Measurements from ENCODE around the gene AKAIN1. TPM values are rescaled to one million over a fixed set of nuclear protein-coding genes. Genes with fewer than 3 reads are reported as not detected.

Gene AKAIN1
- total RNA-seq, 1 experiment from 2014 or later, result not detected

DNA sequence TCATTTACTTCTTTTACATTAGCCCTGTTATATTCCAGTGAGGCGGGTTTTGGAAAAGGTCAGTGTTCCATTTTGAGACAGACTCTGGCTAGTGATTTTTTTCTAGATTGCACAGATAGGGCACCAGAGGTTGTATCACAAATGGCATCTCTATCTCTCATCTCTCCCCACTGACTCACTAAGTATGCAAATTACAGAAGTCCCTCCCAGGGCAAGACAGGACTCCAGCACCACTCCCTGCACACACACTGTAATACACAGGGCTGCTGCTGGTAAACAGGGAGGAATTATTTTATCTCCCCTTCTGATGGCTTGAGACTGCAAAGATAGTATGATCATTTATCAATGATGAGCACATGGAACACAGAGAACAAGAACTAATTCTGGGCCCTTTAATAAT, 46.2 kb downstream of the AKAIN1 start:
- intact Hi-C loops (cut with micrococcal nuclease), result no loop called here
- Histone ChIP-seq H3K27ac (ENCODE audit: low read depth, low read length) (no peak overlapping the region), H3K4me1 (ENCODE audit: control insufficient read depth in 1 of 2, insufficient read depth in 2 of 2, low read length in 2 of 2) (no peaks in the 10 kb centered on the region), H3K4me2 (ENCODE audit: low read length) (no peak overlapping the region), H3K79me2 (ENCODE audit: insufficient read depth, low read length) (no peaks in the 10 kb centered on the region), H3K36me3 (ENCODE audit: control insufficient read depth in 1 of 2, insufficient read depth in 2 of 2, low read length in 2 of 2) (no peaks in the 10 kb centered on the region), H3K27me3 (ENCODE audit: insufficient read depth, low read length) (no peaks in the 10 kb centered on the region), H3K9me2 (ENCODE audit: insufficient read depth) (no peaks in the 10 kb centered on the region), H3K9ac (ENCODE audit: low read length) (no peak overlapping the region), H2AFZ (ENCODE audit: low read depth, low read length, poor library complexity, severe bottlenecking) (no peak overlapping the region), H3K9me3 (ENCODE audit: control insufficient read depth in 1 of 2, insufficient read depth in 1 of 2, low read depth in 1 of 2, low read length in 2 of 2) (peaks cover 8 to 10% of the 10 kb centered on the region in 2 experiments; a peak in 2 of 4 replicates), H4K20me1 (ENCODE audit: insufficient read depth) (no peaks in the 10 kb centered on the region), H3K4me3 (replicated peaks in 1 of 2; ENCODE audit: low read depth in 1 of 2, low read length in 2 of 2) (no peak overlapping the region)
- POLR2A ChIA-PET, result no interaction called here
- RAD21 ChIA-PET (ENCODE audit: low non-redundant PET in 1 of 2, low total read pairs in 2 of 2, uncharacterized antibody in 2 of 2, unreplicated experiment in 2 of 2), result no interaction called here
- TF ChIP-seq YY1 (IDR thresholded peaks at IDR 0.05; ENCODE audit: extremely low read depth, insufficient replicate concordance, low read depth, low read length) (no peak), CEBPB (IDR thresholded peaks at IDR 0.05; ENCODE audit: low read depth) (no peak), ZFX (IDR thresholded peaks at IDR 0.05) (no peak), POLR2A (IDR thresholded peaks at IDR 0.05; ENCODE audit: borderline replicate concordance, extremely low read depth, insufficient read depth, insufficient read length) (no peak), ELF1 (IDR thresholded peaks at IDR 0.05; ENCODE audit: borderline replicate concordance, low read depth) (no peak), SRF (IDR thresholded peaks at IDR 0.05; ENCODE audit: low read depth) (no peak), POLR2AphosphoS5 (IDR thresholded peaks at IDR 0.05; ENCODE audit: low read depth, low read length) (no peak), EZH2 (IDR thresholded peaks at IDR 0.05) (no peak), EZH2phosphoT487 (IDR thresholded peaks at IDR 0.05; ENCODE audit: borderline replicate concordance) (no peak), JUND (IDR thresholded peaks at IDR 0.05) (no peak), TCF7L2 (IDR thresholded peaks at IDR 0.05; ENCODE audit: borderline replicate concordance, extremely low read depth, insufficient read depth, insufficient read length) (no peak), SP1 (IDR thresholded peaks at IDR 0.05; ENCODE audit: low read depth) (no peak)
- TF ChIP-seq, protein P1, sequence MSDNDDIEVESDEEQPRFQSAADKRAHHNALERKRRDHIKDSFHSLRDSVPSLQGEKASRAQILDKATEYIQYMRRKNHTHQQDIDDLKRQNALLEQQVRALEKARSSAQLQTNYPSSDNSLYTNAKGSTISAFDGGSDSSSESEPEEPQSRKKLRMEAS (IDR thresholded peaks at IDR 0.05), result no peak
- TF ChIP-seq, protein P2, sequence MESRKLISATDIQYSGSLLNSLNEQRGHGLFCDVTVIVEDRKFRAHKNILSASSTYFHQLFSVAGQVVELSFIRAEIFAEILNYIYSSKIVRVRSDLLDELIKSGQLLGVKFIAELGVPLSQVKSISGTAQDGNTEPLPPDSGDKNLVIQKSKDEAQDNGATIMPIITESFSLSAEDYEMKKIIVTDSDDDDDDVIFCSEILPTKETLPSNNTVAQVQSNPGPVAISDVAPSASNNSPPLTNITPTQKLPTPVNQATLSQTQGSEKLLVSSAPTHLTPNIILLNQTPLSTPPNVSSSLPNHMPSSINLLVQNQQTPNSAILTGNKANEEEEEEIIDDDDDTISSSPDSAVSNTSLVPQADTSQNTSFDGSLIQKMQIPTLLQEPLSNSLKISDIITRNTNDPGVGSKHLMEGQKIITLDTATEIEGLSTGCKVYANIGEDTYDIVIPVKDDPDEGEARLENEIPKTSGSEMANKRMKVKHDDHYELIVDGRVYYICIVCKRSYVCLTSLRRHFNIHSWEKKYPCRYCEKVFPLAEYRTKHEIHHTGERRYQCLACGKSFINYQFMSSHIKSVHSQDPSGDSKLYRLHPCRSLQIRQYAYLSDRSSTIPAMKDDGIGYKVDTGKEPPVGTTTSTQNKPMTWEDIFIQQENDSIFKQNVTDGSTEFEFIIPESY (IDR thresholded peaks at IDR 0.05; ENCODE audit: extremely low read depth, insufficient replicate concordance, low read length), result no peak
- TF ChIP-seq, protein P3, sequence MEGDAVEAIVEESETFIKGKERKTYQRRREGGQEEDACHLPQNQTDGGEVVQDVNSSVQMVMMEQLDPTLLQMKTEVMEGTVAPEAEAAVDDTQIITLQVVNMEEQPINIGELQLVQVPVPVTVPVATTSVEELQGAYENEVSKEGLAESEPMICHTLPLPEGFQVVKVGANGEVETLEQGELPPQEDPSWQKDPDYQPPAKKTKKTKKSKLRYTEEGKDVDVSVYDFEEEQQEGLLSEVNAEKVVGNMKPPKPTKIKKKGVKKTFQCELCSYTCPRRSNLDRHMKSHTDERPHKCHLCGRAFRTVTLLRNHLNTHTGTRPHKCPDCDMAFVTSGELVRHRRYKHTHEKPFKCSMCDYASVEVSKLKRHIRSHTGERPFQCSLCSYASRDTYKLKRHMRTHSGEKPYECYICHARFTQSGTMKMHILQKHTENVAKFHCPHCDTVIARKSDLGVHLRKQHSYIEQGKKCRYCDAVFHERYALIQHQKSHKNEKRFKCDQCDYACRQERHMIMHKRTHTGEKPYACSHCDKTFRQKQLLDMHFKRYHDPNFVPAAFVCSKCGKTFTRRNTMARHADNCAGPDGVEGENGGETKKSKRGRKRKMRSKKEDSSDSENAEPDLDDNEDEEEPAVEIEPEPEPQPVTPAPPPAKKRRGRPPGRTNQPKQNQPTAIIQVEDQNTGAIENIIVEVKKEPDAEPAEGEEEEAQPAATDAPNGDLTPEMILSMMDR (IDR thresholded peaks at IDR 0.05 in 2 of 3, conservative IDR thresholded peaks at IDR 0.05 in 1 of 3; ENCODE audit: borderline replicate concordance in 1 of 3, insufficient read depth in 1 of 3, low read depth in 2 of 3, low read length in 2 of 3), result no peak
- TF ChIP-seq, protein P4, sequence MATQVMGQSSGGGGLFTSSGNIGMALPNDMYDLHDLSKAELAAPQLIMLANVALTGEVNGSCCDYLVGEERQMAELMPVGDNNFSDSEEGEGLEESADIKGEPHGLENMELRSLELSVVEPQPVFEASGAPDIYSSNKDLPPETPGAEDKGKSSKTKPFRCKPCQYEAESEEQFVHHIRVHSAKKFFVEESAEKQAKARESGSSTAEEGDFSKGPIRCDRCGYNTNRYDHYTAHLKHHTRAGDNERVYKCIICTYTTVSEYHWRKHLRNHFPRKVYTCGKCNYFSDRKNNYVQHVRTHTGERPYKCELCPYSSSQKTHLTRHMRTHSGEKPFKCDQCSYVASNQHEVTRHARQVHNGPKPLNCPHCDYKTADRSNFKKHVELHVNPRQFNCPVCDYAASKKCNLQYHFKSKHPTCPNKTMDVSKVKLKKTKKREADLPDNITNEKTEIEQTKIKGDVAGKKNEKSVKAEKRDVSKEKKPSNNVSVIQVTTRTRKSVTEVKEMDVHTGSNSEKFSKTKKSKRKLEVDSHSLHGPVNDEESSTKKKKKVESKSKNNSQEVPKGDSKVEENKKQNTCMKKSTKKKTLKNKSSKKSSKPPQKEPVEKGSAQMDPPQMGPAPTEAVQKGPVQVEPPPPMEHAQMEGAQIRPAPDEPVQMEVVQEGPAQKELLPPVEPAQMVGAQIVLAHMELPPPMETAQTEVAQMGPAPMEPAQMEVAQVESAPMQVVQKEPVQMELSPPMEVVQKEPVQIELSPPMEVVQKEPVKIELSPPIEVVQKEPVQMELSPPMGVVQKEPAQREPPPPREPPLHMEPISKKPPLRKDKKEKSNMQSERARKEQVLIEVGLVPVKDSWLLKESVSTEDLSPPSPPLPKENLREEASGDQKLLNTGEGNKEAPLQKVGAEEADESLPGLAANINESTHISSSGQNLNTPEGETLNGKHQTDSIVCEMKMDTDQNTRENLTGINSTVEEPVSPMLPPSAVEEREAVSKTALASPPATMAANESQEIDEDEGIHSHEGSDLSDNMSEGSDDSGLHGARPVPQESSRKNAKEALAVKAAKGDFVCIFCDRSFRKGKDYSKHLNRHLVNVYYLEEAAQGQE (IDR thresholded peaks at IDR 0.05; ENCODE audit: low read depth), result no peak
- DNase-seq (ENCODE audit: low read depth, low spot score), result no peak
- ATAC-seq, result no peak
- BruUV-seq (replicated peaks), result no TSS peak
- CTCF ChIA-PET, result no interaction called here
